IMR-90 (cell line): ENCODE data around the gene CACNA2D4. TPM values are rescaled to one million over a fixed set of nuclear protein-coding genes. Genes with fewer than 3 reads are reported as not detected.

Experiments
- ATAC-seq: fragments of 200-7000 bp; cut with Tn5 transposase; 2 replicates; pipeline ENCODE4 v1.9.1; 2020; ENCODE audit warnings: low read depth, mild to moderate bottlenecking, moderate library complexity
- BruUV-seq: library from RNA; stranded (reverse); fragments of 400-500 nt; replicated peaks from 2 replicates; lab custom pipeline; 2021; lab: Mats Ljungman, UMichigan
- CTCF ChIA-PET: fragments of 300-600 bp; formaldehyde crosslinking; extraction: SDS; loops from one replicate; lab custom pipeline; 2021; ENCODE audit warnings: antibody characterized with exemption; lab: Yijun Ruan, JAX
- POLR2A ChIA-PET: fragments of 300-600 bp; sonication (Branson Sonifier 250); formaldehyde crosslinking; loops from one replicate; lab custom pipeline; 2022; ENCODE audit warnings: antibody characterized with exemption; ENCODE audit not compliant: unreplicated experiment; lab: Charles Lee
- DNase-seq: peaks from one replicate; pipeline ENCODE4 v3.0.0; 2013
- H2AFZ ChIP-seq: replicated peaks from 2 replicates; pipeline ENCODE3; 2013; ENCODE audit warnings: low read length, mild to moderate bottlenecking; ENCODE audit not compliant: poor library complexity
- H2AK5ac ChIP-seq: 2 replicates; pipeline ENCODE4 v1.6.1; 2013; ENCODE audit warnings: low read depth, low read length, inconsistent platforms
- H2AK9ac ChIP-seq: replicated peaks from 2 replicates; pipeline ENCODE3; 2013; ENCODE audit warnings: mild to moderate bottlenecking, low read depth, low read length, moderate library complexity; ENCODE audit not compliant: poor library complexity
- H2BK120ac ChIP-seq: 2 replicates; pipeline ENCODE4 v1.6.1; 2013; ENCODE audit warnings: low read depth, low read length, inconsistent platforms
- H2BK15ac ChIP-seq: 3 replicates; pipeline ENCODE4 v1.6.1; 2013; ENCODE audit warnings: low read depth, low read length, inconsistent platforms
- H2BK20ac ChIP-seq: 2 replicates; pipeline ENCODE4 v1.6.1; 2013; ENCODE audit warnings: low read depth, mild to moderate bottlenecking, inconsistent platforms, low read length, moderate library complexity
- H2BK5ac ChIP-seq: 2 replicates; pipeline ENCODE4 v1.6.1; 2013; ENCODE audit warnings: mild to moderate bottlenecking, low read depth, low read length, inconsistent platforms; ENCODE audit not compliant: poor library complexity, severe bottlenecking
- H3K14ac ChIP-seq: replicated peaks from 2 replicates; pipeline ENCODE4 v1.6.1; 2013; ENCODE audit warnings: low read depth, low read length, inconsistent platforms
- H3K18ac ChIP-seq: 2 replicates; pipeline ENCODE4 v1.6.1; 2013; ENCODE audit warnings: low read depth, low read length, control low read depth
- H3K23ac ChIP-seq: 2 replicates; pipeline ENCODE4 v1.6.1; 2013; ENCODE audit warnings: low read depth, low read length, inconsistent platforms
- H3K27ac ChIP-seq: 2 replicates; pipeline ENCODE4 v1.5.1; 2013; ENCODE audit warnings: mild to moderate bottlenecking, control low read depth, low read length; ENCODE audit not compliant: insufficient read depth
- H3K27me3 ChIP-seq: 2 replicates; pipeline ENCODE4 v1.6.1; 2013; ENCODE audit warnings: low read length; ENCODE audit not compliant: control insufficient read depth, insufficient read depth
- H3K36me3 ChIP-seq: 2 replicates; pipeline ENCODE4 v1.6.1; 2013; ENCODE audit warnings: low read length, mixed read lengths; ENCODE audit not compliant: control insufficient read depth, insufficient read depth
- H3K4ac ChIP-seq: 2 replicates; pipeline ENCODE4 v1.6.1; 2013; ENCODE audit warnings: low read depth, low read length, inconsistent platforms
- H3K4me1 ChIP-seq: 2 replicates; pipeline ENCODE4 v1.6.1; 2013; ENCODE audit warnings: low read length, mixed read lengths; ENCODE audit not compliant: control insufficient read depth, insufficient read depth
- H3K4me2 ChIP-seq: 2 replicates; pipeline ENCODE4 v1.6.1; 2013; ENCODE audit warnings: low read depth, mild to moderate bottlenecking, control low read depth, low read length, moderate library complexity
- H3K4me3 ChIP-seq: 2 replicates; pipeline ENCODE4 v1.5.1; 2013; ENCODE audit warnings: low read depth, mild to moderate bottlenecking, control low read depth, low read length, moderate library complexity; ENCODE audit not compliant: insufficient read depth
- H3K56ac ChIP-seq: 2 replicates; pipeline ENCODE4 v1.6.1; 2013; ENCODE audit warnings: low read length, inconsistent platforms; ENCODE audit not compliant: insufficient read depth; ENCODE audit errors: extremely low read depth
- H3K79me1 ChIP-seq, 2 experiments: 2 replicates each; pipeline ENCODE4 v1.6.1; 2013; ENCODE audit warnings: low read length in 2 of 2, inconsistent platforms in 1 of 2, low read depth in 1 of 2
- H3K9ac ChIP-seq: 2 replicates; pipeline ENCODE4 v1.6.1; 2013; ENCODE audit warnings: low read depth, low read length, control low read depth
- H3K9me1 ChIP-seq: 2 replicates; pipeline ENCODE4 v1.6.1; 2013; ENCODE audit warnings: low read length, inconsistent platforms; ENCODE audit not compliant: insufficient read depth
- H3K9me3 ChIP-seq: 2 replicates; pipeline ENCODE4 v1.6.1; 2013; ENCODE audit warnings: low read length; ENCODE audit not compliant: control insufficient read depth, insufficient read depth
- H4K20me1 ChIP-seq: 2 replicates; pipeline ENCODE4 v1.6.1; 2013; ENCODE audit warnings: low read length, inconsistent platforms; ENCODE audit not compliant: insufficient read depth
- H4K5ac ChIP-seq: 2 replicates; pipeline ENCODE4 v1.6.1; 2013; ENCODE audit warnings: mild to moderate bottlenecking, low read depth, low read length, control low read depth
- H4K8ac ChIP-seq, 2 experiments: 2 replicates each; pipeline ENCODE4 v1.6.1; 2013; ENCODE audit warnings: low read depth in 2 of 2, low read length in 2 of 2, control low read depth in 1 of 2, inconsistent platforms in 1 of 2
- H4K91ac ChIP-seq: 2 replicates; pipeline ENCODE4 v1.6.1; 2013; ENCODE audit warnings: low read depth, low read length, inconsistent platforms; ENCODE audit not compliant: insufficient read depth
- BHLHE40 ChIP-seq: fragments of 150-350 bp; IDR thresholded peaks from 2 replicates; pipeline ENCODE4 v1.6.1; 2016; ENCODE audit warnings: mild to moderate bottlenecking, low read depth, low read length
- CEBPB ChIP-seq: IDR thresholded peaks from 2 replicates; pipeline ENCODE4 v1.6.1; 2012; ENCODE audit warnings: low read depth, low read length, improper control_type of control experiment
- CHD1 ChIP-seq: IDR thresholded peaks from 2 replicates; pipeline ENCODE4 v1.6.1; 2012; ENCODE audit warnings: low read depth, low read length, improper control_type of control experiment
- FOS ChIP-seq: fragments of 150-350 bp; IDR thresholded peaks from 2 replicates; pipeline ENCODE4 v1.6.1; 2016; ENCODE audit warnings: low read depth, low read length
- MAFK ChIP-seq: IDR thresholded peaks from 2 replicates; pipeline ENCODE4 v1.6.1; 2012; ENCODE audit warnings: low read depth, low read length, improper control_type of control experiment
- MAZ ChIP-seq: IDR thresholded peaks from 2 replicates; pipeline ENCODE4 v1.6.1; 2012; ENCODE audit warnings: low read depth, mild to moderate bottlenecking, low read length, improper control_type of control experiment, moderate library complexity, borderline replicate concordance
- MXI1 ChIP-seq: IDR thresholded peaks from 2 replicates; pipeline ENCODE4 v1.6.1; 2012; ENCODE audit warnings: low read depth, mild to moderate bottlenecking, low read length, moderate library complexity, borderline replicate concordance
- NFE2L2 ChIP-seq: fragments of 150-350 bp; IDR thresholded peaks from 2 replicates; pipeline ENCODE4 v1.6.1; 2016; ENCODE audit warnings: low read depth, mild to moderate bottlenecking, low read length
- POLR2A ChIP-seq: IDR thresholded peaks from 2 replicates; pipeline ENCODE4 v1.6.1; 2012; ENCODE audit warnings: mild to moderate bottlenecking, low read depth, low read length
- RAD21 ChIP-seq: IDR thresholded peaks from 2 replicates; pipeline ENCODE4 v1.6.1; 2012; ENCODE audit warnings: low read length, improper control_type of control experiment
- RCOR1 ChIP-seq: IDR thresholded peaks from 2 replicates; pipeline ENCODE4 v1.6.1; 2012; ENCODE audit warnings: mild to moderate bottlenecking, low read length, improper control_type of control experiment; ENCODE audit not compliant: insufficient replicate concordance
- RFX5 ChIP-seq: IDR thresholded peaks from 2 replicates; pipeline ENCODE4 v1.8.0; 2012; ENCODE audit warnings: low read depth, mild to moderate bottlenecking, low read length, moderate library complexity
- SMC3 ChIP-seq: fragments of 150-350 bp; IDR thresholded peaks from 2 replicates; pipeline ENCODE4 v1.6.1; 2016; ENCODE audit warnings: low read depth, mild to moderate bottlenecking, antibody characterized with exemption, low read length, moderate library complexity
- WGBS, 2 experiments: methylation state at CpG; one replicate each; pipeline versions ENCODE4 v1.1.5 to v1.1.7; 2013; ENCODE audit warnings: missing lambda C conversion rate in 2 of 2; ENCODE audit not compliant: insufficient read length in 1 of 2; ENCODE audit errors: extremely low coverage in 2 of 2; 5-methylcytosine and 5-hydroxymethylcytosine counted together
- dilution Hi-C: fragments of 300-500 bp; cut with HindIII; formaldehyde crosslinking; loops from one replicate; pipeline ENCODE4 v1.14.3; 2018; ENCODE audit warnings: low sequenced_read_pairs; ENCODE audit not compliant: unreplicated experiment
- in situ Hi-C: fragments of 300-500 bp; cut with MboI; formaldehyde crosslinking; loops from 3 replicates; pipeline ENCODE4 v1.14.3; 2019; ENCODE audit warnings: low sequenced_read_pairs, inconsistent platforms, mixed read lengths
- intact Hi-C: fragments of 100-400 bp; cut with micrococcal nuclease; formaldehyde crosslinking; loops from 2 replicates; pipeline ENCODE4 v1.10.0; 2022
- polyA plus RNA-seq, 3 experiments: library from polyadenylated mRNA; depleted of rRNA; stranded (reverse); fragments of >200 nt; gene quantifications; 2 replicates each; pipeline ENCODE4 v1.2.3, GENCODE V29; 2012; ENCODE audit warnings: low replicate concordance in 1 of 3
- total RNA-seq: library from RNA; depleted of rRNA; stranded (reverse); fragments of >200 nt; gene quantifications from 2 replicates; pipeline ENCODE4 v1.2.3, GENCODE V29; 2012
- TF ChIP-seq, protein P1 (sequence below): conservative IDR thresholded peaks from 2 replicates; pipeline ENCODE4 v1.5.1; 2012; ENCODE audit warnings: mild to moderate bottlenecking, low read depth, low read length, improper control_type of control experiment
- TF ChIP-seq, protein P2 (sequence below): fragments of 150-350 bp; IDR thresholded peaks from 2 replicates; pipeline ENCODE4 v1.6.1; 2017; ENCODE audit warnings: mild to moderate bottlenecking, antibody characterized with exemption, low read length, low read depth
- TF ChIP-seq, protein P3 (sequence below): fragments of 150-350 bp; IDR thresholded peaks from 2 replicates; pipeline ENCODE4 v1.6.1; 2016; ENCODE audit warnings: low read depth, mild to moderate bottlenecking, low read length, moderate library complexity, borderline replicate concordance

CACNA2D4 gene
- total and polyA plus RNA-seq, 2 of the 4 experiments (the other 2 are of a cell fraction) = 0.18 to 0.22 TPM

DNA sequence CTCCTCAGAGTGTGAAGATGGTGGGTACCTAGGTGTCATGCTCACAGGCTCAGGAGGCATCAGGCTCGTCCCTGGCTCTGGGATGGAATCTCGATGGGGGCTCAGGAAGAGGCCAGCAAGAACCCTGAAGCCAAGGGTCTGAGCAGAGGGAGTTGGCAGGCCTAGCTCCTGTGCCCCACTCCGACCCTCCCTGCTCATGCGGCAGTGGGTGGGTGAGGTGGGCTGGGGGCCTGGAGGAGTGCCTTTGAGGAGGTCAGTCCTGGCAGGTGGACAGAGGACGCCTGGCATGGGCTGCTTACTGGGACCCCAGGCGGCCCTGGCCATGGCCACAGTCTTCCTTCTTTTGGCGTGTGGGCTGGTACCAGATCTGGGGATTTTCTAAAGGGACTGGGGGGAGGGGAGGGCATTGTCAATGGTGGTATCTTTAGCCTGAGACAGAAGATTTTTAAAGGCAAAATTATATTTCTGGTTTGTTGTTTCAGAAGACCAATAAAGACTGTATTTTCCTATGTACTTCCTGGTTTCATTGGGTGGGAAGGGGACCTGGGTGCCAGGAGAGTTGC is 82.1 kb downstream of the CACNA2D4 start:
- no peak overlapping the region for H2AFZ ChIP-seq
- H3K36me3 ChIP-seq = no peaks in the 10 kb centered on the region
- H3K18ac ChIP-seq = no peak overlapping the region
- no peak overlapping the region for H4K5ac ChIP-seq
- no peak overlapping the region for H4K91ac ChIP-seq
- in situ Hi-C loops (no loop called here), intact Hi-C loops (no loop called here), dilution Hi-C loops (no loop called here)
- no peaks in the 10 kb centered on the region for H3K79me1 ChIP-seq
- no peak overlapping the region for H3K56ac ChIP-seq
- no peak overlapping the region for H3K4ac ChIP-seq
- no peak overlapping the region for H2BK15ac ChIP-seq
- H2BK5ac ChIP-seq = no peak overlapping the region
- no peak overlapping the region for H3K23ac ChIP-seq
- H3K9me3 ChIP-seq = no peaks in the 10 kb centered on the region
- TF ChIP-seq CHD1 (no peak), MXI1 (no peak), RFX5 (no peak), POLR2A (no peak), FOS (no peak), CEBPB (no peak), RAD21 (no peak), BHLHE40 (no peak), RCOR1 (no peak), NFE2L2 (no peak), MAFK (no peak), MAZ (no peak), SMC3 (no peak)
- TF ChIP-seq, protein P1, sequence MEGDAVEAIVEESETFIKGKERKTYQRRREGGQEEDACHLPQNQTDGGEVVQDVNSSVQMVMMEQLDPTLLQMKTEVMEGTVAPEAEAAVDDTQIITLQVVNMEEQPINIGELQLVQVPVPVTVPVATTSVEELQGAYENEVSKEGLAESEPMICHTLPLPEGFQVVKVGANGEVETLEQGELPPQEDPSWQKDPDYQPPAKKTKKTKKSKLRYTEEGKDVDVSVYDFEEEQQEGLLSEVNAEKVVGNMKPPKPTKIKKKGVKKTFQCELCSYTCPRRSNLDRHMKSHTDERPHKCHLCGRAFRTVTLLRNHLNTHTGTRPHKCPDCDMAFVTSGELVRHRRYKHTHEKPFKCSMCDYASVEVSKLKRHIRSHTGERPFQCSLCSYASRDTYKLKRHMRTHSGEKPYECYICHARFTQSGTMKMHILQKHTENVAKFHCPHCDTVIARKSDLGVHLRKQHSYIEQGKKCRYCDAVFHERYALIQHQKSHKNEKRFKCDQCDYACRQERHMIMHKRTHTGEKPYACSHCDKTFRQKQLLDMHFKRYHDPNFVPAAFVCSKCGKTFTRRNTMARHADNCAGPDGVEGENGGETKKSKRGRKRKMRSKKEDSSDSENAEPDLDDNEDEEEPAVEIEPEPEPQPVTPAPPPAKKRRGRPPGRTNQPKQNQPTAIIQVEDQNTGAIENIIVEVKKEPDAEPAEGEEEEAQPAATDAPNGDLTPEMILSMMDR = no peak
- TF ChIP-seq, protein P2, sequence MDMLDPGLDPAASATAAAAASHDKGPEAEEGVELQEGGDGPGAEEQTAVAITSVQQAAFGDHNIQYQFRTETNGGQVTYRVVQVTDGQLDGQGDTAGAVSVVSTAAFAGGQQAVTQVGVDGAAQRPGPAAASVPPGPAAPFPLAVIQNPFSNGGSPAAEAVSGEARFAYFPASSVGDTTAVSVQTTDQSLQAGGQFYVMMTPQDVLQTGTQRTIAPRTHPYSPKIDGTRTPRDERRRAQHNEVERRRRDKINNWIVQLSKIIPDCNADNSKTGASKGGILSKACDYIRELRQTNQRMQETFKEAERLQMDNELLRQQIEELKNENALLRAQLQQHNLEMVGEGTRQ = no peak
- TF ChIP-seq, protein P3, sequence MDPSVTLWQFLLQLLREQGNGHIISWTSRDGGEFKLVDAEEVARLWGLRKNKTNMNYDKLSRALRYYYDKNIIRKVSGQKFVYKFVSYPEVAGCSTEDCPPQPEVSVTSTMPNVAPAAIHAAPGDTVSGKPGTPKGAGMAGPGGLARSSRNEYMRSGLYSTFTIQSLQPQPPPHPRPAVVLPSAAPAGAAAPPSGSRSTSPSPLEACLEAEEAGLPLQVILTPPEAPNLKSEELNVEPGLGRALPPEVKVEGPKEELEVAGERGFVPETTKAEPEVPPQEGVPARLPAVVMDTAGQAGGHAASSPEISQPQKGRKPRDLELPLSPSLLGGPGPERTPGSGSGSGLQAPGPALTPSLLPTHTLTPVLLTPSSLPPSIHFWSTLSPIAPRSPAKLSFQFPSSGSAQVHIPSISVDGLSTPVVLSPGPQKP = no peak
- H3K27me3 ChIP-seq = peaks cover 49% of the 10 kb centered on the region
- no peaks in the 10 kb centered on the region for H3K9me1 ChIP-seq
- no peaks in the 10 kb centered on the region for H4K20me1 ChIP-seq
- no peak overlapping the region for H3K4me3 ChIP-seq
- POLR2A ChIA-PET = no interaction called here
- no peak overlapping the region for H2BK120ac ChIP-seq
- CTCF ChIA-PET = no interaction called here
- ATAC-seq (no peak), DNase-seq (no peak)
- no peak overlapping the region for H2AK5ac ChIP-seq
- no peak overlapping the region for H4K8ac ChIP-seq
- no peaks in the 10 kb centered on the region for H3K4me1 ChIP-seq
- WGBS, 2 experiments = 67% methylated on average over 1 of the region's 7 CpGs; no CpG with 5 or more reads in 1 of the 2 experiments
- H3K4me2 ChIP-seq = no peak overlapping the region
- H2BK20ac ChIP-seq = no peak overlapping the region
- H3K9ac ChIP-seq = no peak overlapping the region
- H2AK9ac ChIP-seq = no peak overlapping the region
- H3K14ac ChIP-seq = no peak overlapping the region
- no peak overlapping the region for H3K27ac ChIP-seq
- no TSS peak for BruUV-seq
